ENCODE results near the gene CTSW. TPM values are rescaled to one million over a fixed set of nuclear protein-coding genes. Genes with fewer than 3 reads are reported as not detected.

CTSW gene
- total RNA-seq, 1 donor from 2014 or later, result not detected

GRCh38 chr11:65916391-65916790 lies 36.8 kb downstream of the CTSW start:
- peaks cover 7% of the 10 kb centered on the region for H3K27me3 Mint-ChIP-seq (ENCODE audit: unreplicated experiment)
- H3K4me1 Mint-ChIP-seq (ENCODE audit: unreplicated experiment), result peaks cover 9% of the 10 kb centered on the region
- peak overlapping the region; percentile 78 for H3K4me3 Mint-ChIP-seq (ENCODE audit: unreplicated experiment)
- no peaks in the 10 kb centered on the region for H3K9me3 Mint-ChIP-seq (ENCODE audit: unreplicated experiment)
- H3K36me3 Mint-ChIP-seq (ENCODE audit: low read depth, unreplicated experiment), result peaks cover 5% of the 10 kb centered on the region
- DNase-seq (ENCODE audit: low spot score), result no peak
- peak overlapping the region; percentile 48 for H3K27ac Mint-ChIP-seq (ENCODE audit: unreplicated experiment)
- TF ChIP-seq, protein P1, sequence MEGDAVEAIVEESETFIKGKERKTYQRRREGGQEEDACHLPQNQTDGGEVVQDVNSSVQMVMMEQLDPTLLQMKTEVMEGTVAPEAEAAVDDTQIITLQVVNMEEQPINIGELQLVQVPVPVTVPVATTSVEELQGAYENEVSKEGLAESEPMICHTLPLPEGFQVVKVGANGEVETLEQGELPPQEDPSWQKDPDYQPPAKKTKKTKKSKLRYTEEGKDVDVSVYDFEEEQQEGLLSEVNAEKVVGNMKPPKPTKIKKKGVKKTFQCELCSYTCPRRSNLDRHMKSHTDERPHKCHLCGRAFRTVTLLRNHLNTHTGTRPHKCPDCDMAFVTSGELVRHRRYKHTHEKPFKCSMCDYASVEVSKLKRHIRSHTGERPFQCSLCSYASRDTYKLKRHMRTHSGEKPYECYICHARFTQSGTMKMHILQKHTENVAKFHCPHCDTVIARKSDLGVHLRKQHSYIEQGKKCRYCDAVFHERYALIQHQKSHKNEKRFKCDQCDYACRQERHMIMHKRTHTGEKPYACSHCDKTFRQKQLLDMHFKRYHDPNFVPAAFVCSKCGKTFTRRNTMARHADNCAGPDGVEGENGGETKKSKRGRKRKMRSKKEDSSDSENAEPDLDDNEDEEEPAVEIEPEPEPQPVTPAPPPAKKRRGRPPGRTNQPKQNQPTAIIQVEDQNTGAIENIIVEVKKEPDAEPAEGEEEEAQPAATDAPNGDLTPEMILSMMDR (IDR thresholded peaks at IDR 0.05; ENCODE audit: unreplicated experiment), result no peak

DNA sequence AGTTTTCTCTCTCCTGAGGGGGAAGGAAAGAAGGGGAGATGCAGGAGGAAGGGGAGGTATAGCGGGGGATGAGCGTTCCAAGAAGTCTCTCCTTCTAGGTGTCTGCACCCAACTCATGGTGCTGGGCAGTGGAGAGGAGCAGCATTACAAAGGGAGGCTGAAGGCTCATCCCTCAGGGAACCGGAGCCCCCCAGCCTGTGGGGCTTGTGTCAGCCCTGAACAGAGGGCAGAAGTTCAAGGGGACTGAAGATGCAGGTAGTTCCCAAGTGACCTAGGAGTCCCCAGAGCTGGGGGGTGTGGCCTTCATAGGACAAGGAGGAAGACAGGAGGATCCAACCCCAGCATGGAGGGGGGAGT lies 37.4 kb downstream of the CTSW start:
- Mint-ChIP-seq H3K36me3 (ENCODE audit: low read depth, unreplicated experiment) (peaks cover 5% of the 10 kb centered on the region), H3K9me3 (ENCODE audit: unreplicated experiment) (no peaks in the 10 kb centered on the region), H3K4me3 (ENCODE audit: unreplicated experiment) (peak overlapping the region; percentile 78), H3K4me1 (ENCODE audit: unreplicated experiment) (peaks cover 9% of the 10 kb centered on the region), H3K27me3 (ENCODE audit: unreplicated experiment) (peaks cover 7% of the 10 kb centered on the region), H3K27ac (ENCODE audit: unreplicated experiment) (no peak overlapping the region)
- TF ChIP-seq, protein P1 (IDR thresholded peaks at IDR 0.05; ENCODE audit: unreplicated experiment), result no peak
- no peak for DNase-seq (ENCODE audit: low spot score)

DNA sequence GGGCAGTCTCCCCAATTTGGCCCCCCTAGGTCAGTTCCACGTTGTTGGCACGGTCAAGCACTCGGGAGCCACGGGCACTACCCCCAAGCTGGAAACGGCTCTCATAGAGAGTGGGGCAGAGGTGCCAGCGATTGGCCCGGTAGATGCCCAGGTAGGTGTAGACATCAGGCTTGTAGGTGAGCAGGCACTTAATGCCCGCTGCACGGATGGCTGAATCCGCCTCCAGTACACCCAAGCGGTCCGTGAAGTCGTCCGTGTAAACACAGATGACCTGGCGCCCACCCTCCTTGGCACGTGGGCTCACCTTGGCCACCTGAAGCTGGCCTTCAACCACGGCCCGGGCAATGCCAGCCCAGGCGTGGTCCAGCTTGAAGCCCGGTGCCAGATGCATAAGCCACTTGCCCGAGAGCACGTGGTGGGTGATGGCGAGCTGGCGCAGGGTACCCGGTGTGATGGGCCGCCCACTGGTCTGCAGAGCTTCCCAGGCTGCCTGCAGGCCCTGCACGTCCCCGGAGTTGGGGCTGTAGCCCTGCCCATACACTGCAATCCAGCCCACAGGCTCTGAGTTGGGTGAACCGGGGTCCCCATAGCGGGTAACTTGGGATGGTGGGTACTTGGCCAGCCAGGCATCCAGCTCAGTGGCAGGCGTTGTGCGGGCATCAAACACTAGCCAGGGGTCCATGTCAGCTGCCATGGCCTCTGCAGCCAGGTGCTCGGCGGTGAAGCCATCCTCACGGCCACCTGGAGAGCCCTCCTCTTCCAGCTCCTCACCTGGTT lies 38.0 kb downstream of the CTSW start:
- Mint-ChIP-seq H3K9me3 (ENCODE audit: unreplicated experiment) (no peaks in the 10 kb centered on the region), H3K4me3 (ENCODE audit: unreplicated experiment) (peak overlapping the region; percentile 92), H3K27ac (ENCODE audit: unreplicated experiment) (no peak overlapping the region), H3K36me3 (ENCODE audit: low read depth, unreplicated experiment) (peaks cover 11% of the 10 kb centered on the region), H3K27me3 (ENCODE audit: unreplicated experiment) (peaks cover 7% of the 10 kb centered on the region), H3K4me1 (ENCODE audit: unreplicated experiment) (peaks cover 9% of the 10 kb centered on the region)
- TF ChIP-seq, protein P1 (IDR thresholded peaks at IDR 0.05; ENCODE audit: unreplicated experiment), result no peak
- no peak for DNase-seq (ENCODE audit: low spot score)

GRCh38 chr11:65918211-65919140 lies 38.8 kb downstream of the CTSW start, which contains the start of gene C11orf68:
TSS of gene C11orf68 (minus strand) at chr11:65919062. CDS start at chr11:65919031, 31 bp downstream.
- Mint-ChIP-seq H3K36me3 (ENCODE audit: low read depth, unreplicated experiment) (peaks cover 13% of the 10 kb centered on the region), H3K27ac (ENCODE audit: unreplicated experiment) (peak within 1 kb of the TSS; percentile 72), H3K27me3 (ENCODE audit: unreplicated experiment) (peaks cover 7% of the 10 kb centered on the region), H3K4me3 (ENCODE audit: unreplicated experiment) (peak within 1 kb of the TSS; percentile 92), H3K9me3 (ENCODE audit: unreplicated experiment) (no peaks in the 10 kb centered on the region), H3K4me1 (ENCODE audit: unreplicated experiment) (peaks cover 9% of the 10 kb centered on the region)
- TF ChIP-seq, protein P1 (IDR thresholded peaks at IDR 0.05; ENCODE audit: unreplicated experiment), result no peak
- DNase-seq (ENCODE audit: low spot score), result no peak
